ENCODE results near the gene ZNF202. TPM values are rescaled to one million over a fixed set of nuclear protein-coding genes. Genes with fewer than 3 reads are reported as not detected.

The ZNF202 gene
- total and polyA plus RNA-seq, 7 donors: 5.5 to 13.8 (median 8.0) TPM

- Histone ChIP-seq H3K4me1 (peaks cover 5% of the 10 kb centered on the region), H3K27me3 (ENCODE audit: insufficient read depth in 3 of 3, low read length in 2 of 3) (no peaks in the 10 kb centered on the region), H3K9me3 (no peaks in the 10 kb centered on the region), H3K27ac (no peak overlapping the region), H3K36me3 (ENCODE audit: insufficient read depth in 1 of 2, low read depth in 1 of 2) (no peaks in the 10 kb centered on the region), H3K4me3 (no peak overlapping the region)
- WGBS, 3 donors: 96 to 97% (median 97%) methylated on average over 3 of the region's 3 CpGs
- TF ChIP-seq CTCF (IDR thresholded peaks at IDR 0.05): no peak
- DNase-seq (no peak), ATAC-seq (no peak)
- intact Hi-C loops (cut with DNase I): loop anchor here in 1 of 2 donors (10.0 kb wide), 1 partner anchor 190 kb away; no protein-coding TSS in a partner anchor
Observed at GRCh38 chr11:123704341-123704740, 37.1 kb downstream of the ZNF202 start.

GRCh38 chr11:123702696-123703095, 38.8 kb downstream of the ZNF202 start:
- Histone ChIP-seq H3K27me3 (ENCODE audit: insufficient read depth in 3 of 3, low read length in 2 of 3) (no peaks in the 10 kb centered on the region), H3K36me3 (ENCODE audit: insufficient read depth in 1 of 2, low read depth in 1 of 2) (no peaks in the 10 kb centered on the region), H3K9me3 (no peaks in the 10 kb centered on the region), H3K4me3 (no peak overlapping the region), H3K27ac (no peak overlapping the region), H3K4me1 (peaks cover 5% of the 10 kb centered on the region)
- intact Hi-C loops (cut with DNase I): loop anchor here in 1 of 2 donors (10.0 kb wide), 1 partner anchor 188 kb away; no protein-coding TSS in a partner anchor
- no peak for TF ChIP-seq CTCF (IDR thresholded peaks at IDR 0.05)
- DNase-seq (no peak), ATAC-seq (no peak)
- WGBS, 3 donors: 64 to 87% (median 66%) methylated on average over 2 of the region's 2 CpGs

- Histone ChIP-seq H3K36me3 (ENCODE audit: insufficient read depth in 1 of 2, low read depth in 1 of 2) (no peaks in the 10 kb centered on the region), H3K9me3 (no peaks in the 10 kb centered on the region), H3K27me3 (ENCODE audit: insufficient read depth in 3 of 3, low read length in 2 of 3) (no peaks in the 10 kb centered on the region), H3K4me3 (no peak overlapping the region), H3K4me1 (peaks cover 5% of the 10 kb centered on the region), H3K27ac (no peak overlapping the region)
- TF ChIP-seq CTCF (IDR thresholded peaks at IDR 0.05): no peak
- ATAC-seq (peak; percentile 42 to 56 (median 54)), DNase-seq (no peak)
- intact Hi-C loops (cut with DNase I): loop anchor here in 1 of 2 donors (10.0 kb wide), 1 partner anchor 187 kb away; no protein-coding TSS in a partner anchor
- 17 to 20% (median 19%) methylated on average over 9 of the region's 9 CpGs for WGBS, 3 donors
Observed at GRCh38 chr11:123702139-123702538, 39.3 kb downstream of the ZNF202 start.

- WGBS, 3 donors: 85 to 91% (median 90%) methylated on average over 3 of the region's 3 CpGs
- H3K27me3 ChIP-seq (ENCODE audit: insufficient read depth in 3 of 3, low read length in 2 of 3): no peaks in the 10 kb centered on the region
- peaks cover 5% of the 10 kb centered on the region for H3K4me1 ChIP-seq
- no peak for TF ChIP-seq CTCF (IDR thresholded peaks at IDR 0.05)
- no peak overlapping the region for H3K4me3 ChIP-seq
- intact Hi-C loops (cut with DNase I): loop anchor here in 1 of 2 donors (10.0 kb wide), 1 partner anchor 186 kb away; no protein-coding TSS in a partner anchor
- H3K27ac ChIP-seq: no peak overlapping the region
- no peaks in the 10 kb centered on the region for H3K36me3 ChIP-seq (ENCODE audit: insufficient read depth in 1 of 2, low read depth in 1 of 2)
- no peaks in the 10 kb centered on the region for H3K9me3 ChIP-seq
- ATAC-seq: no peak
- no peak for DNase-seq
Observed at GRCh38 chr11:123700772-123701171, 40.7 kb downstream of the ZNF202 start.

GRCh38 chr11:123698546-123699127, 42.8 kb downstream of the ZNF202 start:
- intact Hi-C loops (cut with DNase I): no loop called here
- ATAC-seq (no peak), DNase-seq (no peak)
- H3K27ac ChIP-seq: no peak overlapping the region
- no peak overlapping the region for H3K4me3 ChIP-seq
- peaks cover 5% of the 10 kb centered on the region for H3K4me1 ChIP-seq
- TF ChIP-seq CTCF (IDR thresholded peaks at IDR 0.05): no peak
- no peaks in the 10 kb centered on the region for H3K27me3 ChIP-seq (ENCODE audit: insufficient read depth in 3 of 3, low read length in 2 of 3)
- H3K9me3 ChIP-seq: no peaks in the 10 kb centered on the region
- no peaks in the 10 kb centered on the region for H3K36me3 ChIP-seq (ENCODE audit: insufficient read depth in 1 of 2, low read depth in 1 of 2)
- WGBS, 3 donors: 53 to 67% (median 67%) methylated on average over 2 of the region's 2 CpGs

All from psoas muscle (tissue), 8 donors.